ENCODE results near the gene ANTXR2. TPM values are rescaled to one million over a fixed set of nuclear protein-coding genes. Genes with fewer than 3 reads are reported as not detected.
A peak's percentile ranks its signal among the peaks of the same experiment; 100 is the strongest.

ANTXR2 gene
- total and polyA plus RNA-seq, 2 donors (not counting 3 experiments of a cell fraction or from before 2014, with no cell fraction given) = 6.6 to 64.6 TPM

- BruUV-seq (replicated peaks) = no TSS peak
- peaks cover 0 to 9% of the 10 kb centered on the region in 2 experiments for H3K36me3 ChIP-seq (ENCODE audit: control insufficient read depth in 2 of 2, extremely low read depth in 1 of 2, insufficient read depth in 2 of 2, low read length in 2 of 2)
- dilution Hi-C loops (cut with MboI; ENCODE audit: extremely low pct_ligation_motif_present, low sequenced_read_pairs) (no loop called here), intact Hi-C loops (cut with micrococcal nuclease) (no loop called here)
- DNase-seq (ENCODE audit: low read depth, low spot score) (peak; percentile 3), FAIRE-seq (peak; percentile 64)
- ChIA-PET POLR2A (no interaction called here), CTCF (interaction anchor here (1.0 to 3.2 kb wide), 2 partner anchors 17 to 32 kb away, joined by 4 to 10 read pairs; no protein-coding TSS in a partner anchor)
- H4K20me1 ChIP-seq (replicated peaks; ENCODE audit: control insufficient read depth, extremely low read depth, insufficient read depth, low read length) = no peaks in the 10 kb centered on the region
- H3K9me1 ChIP-seq (replicated peaks; ENCODE audit: control insufficient read depth, extremely low read depth, insufficient read depth, low read length) = no peaks in the 10 kb centered on the region
- no peaks in the 10 kb centered on the region for H3K9me3 ChIP-seq (replicated peaks; ENCODE audit: control insufficient read depth, insufficient read depth, low read length)
- no peak overlapping the region for H2AFZ ChIP-seq (ENCODE audit: low read depth, low read length)
- H3K79me2 ChIP-seq (ENCODE audit: control insufficient read depth, insufficient read depth, low read length) = no peaks in the 10 kb centered on the region
- H3K4me1 ChIP-seq (ENCODE audit: control insufficient read depth, extremely low read depth, insufficient read depth, low read length) = peaks cover 29% of the 10 kb centered on the region
- no peak overlapping the region for H3K9ac ChIP-seq (replicated peaks; ENCODE audit: extremely low read depth, insufficient read depth, low read length)
- no peak overlapping the region for H3K4me3 ChIP-seq (replicated peaks in 1 of 3; ENCODE audit: insufficient read depth in 1 of 3, low read depth in 1 of 3, low read length in 3 of 3)
- H3K4me2 ChIP-seq (ENCODE audit: insufficient read depth, low read length) = peak overlapping the region; percentile 42
- TF ChIP-seq MAX (IDR thresholded peaks at IDR 0.05; ENCODE audit: insufficient read depth, insufficient read length) (no peak), FOS (IDR thresholded peaks at IDR 0.05; ENCODE audit: borderline replicate concordance, insufficient read depth, low read length) (peak; percentile 73)
- peak overlapping the region; percentile 63 for H3K27ac ChIP-seq (ENCODE audit: insufficient read depth, low read depth, low read length)
- no peaks in the 10 kb centered on the region for H3K27me3 ChIP-seq (ENCODE audit: control insufficient read depth in 2 of 2, insufficient read depth in 2 of 2, low read length in 2 of 2)
Measured at GRCh38 chr4:80017125-80017854, 55.7 kb downstream of the ANTXR2 start.

GRCh38 chr4:80016506-80016905, 56.5 kb downstream of the ANTXR2 start:
- Histone ChIP-seq H3K4me3 (replicated peaks in 1 of 3; ENCODE audit: insufficient read depth in 1 of 3, low read depth in 1 of 3, low read length in 3 of 3) (no peak overlapping the region), H3K4me1 (ENCODE audit: control insufficient read depth, extremely low read depth, insufficient read depth, low read length) (peaks cover 31% of the 10 kb centered on the region), H3K9me3 (replicated peaks; ENCODE audit: control insufficient read depth, insufficient read depth, low read length) (no peaks in the 10 kb centered on the region), H3K36me3 (ENCODE audit: control insufficient read depth in 2 of 2, extremely low read depth in 1 of 2, insufficient read depth in 2 of 2, low read length in 2 of 2) (peaks cover 0 to 6% of the 10 kb centered on the region in 2 experiments), H3K27me3 (ENCODE audit: control insufficient read depth in 2 of 2, insufficient read depth in 2 of 2, low read length in 2 of 2) (no peaks in the 10 kb centered on the region), H3K4me2 (ENCODE audit: insufficient read depth, low read length) (no peak overlapping the region), H4K20me1 (replicated peaks; ENCODE audit: control insufficient read depth, extremely low read depth, insufficient read depth, low read length) (no peaks in the 10 kb centered on the region), H3K79me2 (ENCODE audit: control insufficient read depth, insufficient read depth, low read length) (no peaks in the 10 kb centered on the region), H3K9me1 (replicated peaks; ENCODE audit: control insufficient read depth, extremely low read depth, insufficient read depth, low read length) (no peaks in the 10 kb centered on the region), H3K27ac (ENCODE audit: insufficient read depth, low read depth, low read length) (no peak overlapping the region), H2AFZ (ENCODE audit: low read depth, low read length) (no peak overlapping the region), H3K9ac (replicated peaks; ENCODE audit: extremely low read depth, insufficient read depth, low read length) (no peak overlapping the region)
- FAIRE-seq = no peak
- POLR2A ChIA-PET = no interaction called here
- BruUV-seq (replicated peaks) = no TSS peak
- TF ChIP-seq, protein P1, sequence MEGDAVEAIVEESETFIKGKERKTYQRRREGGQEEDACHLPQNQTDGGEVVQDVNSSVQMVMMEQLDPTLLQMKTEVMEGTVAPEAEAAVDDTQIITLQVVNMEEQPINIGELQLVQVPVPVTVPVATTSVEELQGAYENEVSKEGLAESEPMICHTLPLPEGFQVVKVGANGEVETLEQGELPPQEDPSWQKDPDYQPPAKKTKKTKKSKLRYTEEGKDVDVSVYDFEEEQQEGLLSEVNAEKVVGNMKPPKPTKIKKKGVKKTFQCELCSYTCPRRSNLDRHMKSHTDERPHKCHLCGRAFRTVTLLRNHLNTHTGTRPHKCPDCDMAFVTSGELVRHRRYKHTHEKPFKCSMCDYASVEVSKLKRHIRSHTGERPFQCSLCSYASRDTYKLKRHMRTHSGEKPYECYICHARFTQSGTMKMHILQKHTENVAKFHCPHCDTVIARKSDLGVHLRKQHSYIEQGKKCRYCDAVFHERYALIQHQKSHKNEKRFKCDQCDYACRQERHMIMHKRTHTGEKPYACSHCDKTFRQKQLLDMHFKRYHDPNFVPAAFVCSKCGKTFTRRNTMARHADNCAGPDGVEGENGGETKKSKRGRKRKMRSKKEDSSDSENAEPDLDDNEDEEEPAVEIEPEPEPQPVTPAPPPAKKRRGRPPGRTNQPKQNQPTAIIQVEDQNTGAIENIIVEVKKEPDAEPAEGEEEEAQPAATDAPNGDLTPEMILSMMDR (IDR thresholded peaks at IDR 0.05; ENCODE audit: extremely low read depth in 1 of 2, insufficient read depth in 1 of 2, low read depth in 1 of 2, low read length in 2 of 2) = no peak
- TF ChIP-seq EZH2 (IDR thresholded peaks at IDR 0.05; ENCODE audit: borderline replicate concordance, low read depth, low read length, severe bottlenecking) (no peak), MYC (IDR thresholded peaks at IDR 0.05; ENCODE audit: low read depth, low read length) (no peak), JUN (IDR thresholded peaks at IDR 0.05; ENCODE audit: borderline replicate concordance, insufficient read depth, insufficient read length, low read depth) (no peak), POLR2A (IDR thresholded peaks at IDR 0.05; ENCODE audit: low read depth, low read length) (no peak), POLR2AphosphoS5 (IDR thresholded peaks at IDR 0.05; ENCODE audit: insufficient read depth, low read depth, low read length) (no peak), MAX (IDR thresholded peaks at IDR 0.05; ENCODE audit: insufficient read depth, insufficient read length) (no peak), FOS (IDR thresholded peaks at IDR 0.05; ENCODE audit: borderline replicate concordance, insufficient read depth, low read length) (no peak), GATA2 (IDR thresholded peaks at IDR 0.05; ENCODE audit: insufficient read depth, insufficient read length, low read depth, low read length) (no peak)
- DNase-seq (ENCODE audit: low read depth, low spot score) = no peak
- CTCF ChIA-PET = interaction anchor here (3.2 kb wide), 1 partner anchor 18 kb away, joined by 10 read pairs; no protein-coding TSS in a partner anchor
- intact Hi-C loops (cut with micrococcal nuclease) (no loop called here), dilution Hi-C loops (cut with MboI; ENCODE audit: extremely low pct_ligation_motif_present, low sequenced_read_pairs) (no loop called here)

All from endothelial cell of umbilical vein (primary cell).